Epithelial cell of proximal tubule (primary cell): ENCODE results near the gene MYL3. TPM values are rescaled to one million over a fixed set of nuclear protein-coding genes. Genes with fewer than 3 reads are reported as not detected.

Experiments
- DNase-seq: peaks from one replicate; pipeline ENCODE4 v3.0.0-alpha.2; 2011; ENCODE audit warnings: low read depth
- H3K4me3 ChIP-seq: 2 replicates; pipeline ENCODE4 v1.5.1; 2011; ENCODE audit warnings: low read depth, mild to moderate bottlenecking, low read length
- total RNA-seq: library from RNA; depleted of rRNA; stranded (reverse); fragments of >200 nt; gene quantifications from 2 replicates; pipeline ENCODE4 v1.2.3, GENCODE V29; 2015
- TF ChIP-seq, protein P1 (sequence below): conservative IDR thresholded peaks from 2 replicates; pipeline ENCODE4 v1.5.1; 2012; ENCODE audit warnings: low read depth, mild to moderate bottlenecking, low read length

MYL3 gene
- total RNA-seq, 1 donor from 2014 or later, result 4.2 TPM

GRCh38 chr3:46849045-46849631 lies 14.1 kb downstream of the MYL3 start:
- TF ChIP-seq, protein P1, sequence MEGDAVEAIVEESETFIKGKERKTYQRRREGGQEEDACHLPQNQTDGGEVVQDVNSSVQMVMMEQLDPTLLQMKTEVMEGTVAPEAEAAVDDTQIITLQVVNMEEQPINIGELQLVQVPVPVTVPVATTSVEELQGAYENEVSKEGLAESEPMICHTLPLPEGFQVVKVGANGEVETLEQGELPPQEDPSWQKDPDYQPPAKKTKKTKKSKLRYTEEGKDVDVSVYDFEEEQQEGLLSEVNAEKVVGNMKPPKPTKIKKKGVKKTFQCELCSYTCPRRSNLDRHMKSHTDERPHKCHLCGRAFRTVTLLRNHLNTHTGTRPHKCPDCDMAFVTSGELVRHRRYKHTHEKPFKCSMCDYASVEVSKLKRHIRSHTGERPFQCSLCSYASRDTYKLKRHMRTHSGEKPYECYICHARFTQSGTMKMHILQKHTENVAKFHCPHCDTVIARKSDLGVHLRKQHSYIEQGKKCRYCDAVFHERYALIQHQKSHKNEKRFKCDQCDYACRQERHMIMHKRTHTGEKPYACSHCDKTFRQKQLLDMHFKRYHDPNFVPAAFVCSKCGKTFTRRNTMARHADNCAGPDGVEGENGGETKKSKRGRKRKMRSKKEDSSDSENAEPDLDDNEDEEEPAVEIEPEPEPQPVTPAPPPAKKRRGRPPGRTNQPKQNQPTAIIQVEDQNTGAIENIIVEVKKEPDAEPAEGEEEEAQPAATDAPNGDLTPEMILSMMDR, result no peak
- no peak for DNase-seq
- no peak overlapping the region for H3K4me3 ChIP-seq

DNA sequence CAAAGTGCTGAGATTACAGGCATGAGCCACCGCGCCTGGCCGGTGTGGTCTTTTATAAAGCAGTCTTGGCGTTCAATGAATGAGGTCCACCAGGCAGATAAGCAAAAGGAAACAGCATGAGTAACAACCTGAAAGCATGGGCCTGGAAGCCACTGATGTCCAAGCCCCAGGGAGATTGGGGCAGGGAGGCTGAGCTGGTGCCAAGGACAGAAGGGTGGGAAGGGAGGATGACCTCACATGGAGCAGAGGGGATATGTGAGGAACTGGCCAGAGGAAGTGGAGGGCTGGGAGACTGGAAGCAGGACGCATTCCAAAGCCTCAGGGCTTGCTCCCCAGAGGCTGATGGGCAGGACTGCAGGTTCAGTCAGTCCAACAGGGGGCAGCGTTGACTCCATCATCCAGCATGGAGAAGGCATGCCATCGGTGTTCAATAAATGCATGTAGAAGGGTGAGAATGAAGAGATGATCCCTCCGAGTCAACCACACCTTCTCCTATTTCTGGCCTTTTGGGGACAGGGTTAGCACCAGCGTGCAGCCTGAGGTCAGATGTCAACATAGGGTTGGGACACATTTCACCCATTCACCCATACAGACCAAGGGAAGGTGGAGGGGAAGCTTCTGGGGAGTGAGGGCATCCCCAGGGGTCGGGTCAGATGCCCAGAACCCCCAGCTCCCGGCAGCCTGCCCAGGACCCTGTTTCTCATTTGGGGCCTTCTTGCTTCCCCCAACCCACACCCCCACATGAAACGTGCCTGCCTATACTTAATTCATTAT lies 14.8 kb downstream of the MYL3 start:
- no peak for DNase-seq
- TF ChIP-seq, protein P1, result peak; percentile 60
- no peak overlapping the region for H3K4me3 ChIP-seq

DNA sequence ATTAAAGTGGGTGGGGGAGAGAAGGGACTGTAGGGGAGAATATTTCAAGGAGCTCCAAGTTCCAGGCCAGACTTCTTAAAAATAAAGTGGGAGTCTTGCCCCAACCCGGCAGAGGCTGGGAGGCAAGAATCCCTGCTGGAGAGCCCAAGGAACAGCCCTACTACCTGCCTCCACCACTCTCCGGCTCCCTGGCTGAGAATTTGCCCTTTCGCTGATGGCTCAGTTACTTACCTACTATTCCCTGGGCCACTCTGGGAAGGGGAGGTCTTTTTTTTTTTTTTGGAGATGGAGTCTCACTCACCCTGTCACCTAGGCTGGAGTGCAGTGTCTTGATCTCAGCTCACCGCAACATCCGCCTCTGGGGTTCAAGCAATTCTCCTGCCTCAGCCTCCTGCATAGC lies 15.5 kb downstream of the MYL3 start:
- no peak overlapping the region for H3K4me3 ChIP-seq
- DNase-seq, result no peak
- TF ChIP-seq, protein P1, result no peak

DNA sequence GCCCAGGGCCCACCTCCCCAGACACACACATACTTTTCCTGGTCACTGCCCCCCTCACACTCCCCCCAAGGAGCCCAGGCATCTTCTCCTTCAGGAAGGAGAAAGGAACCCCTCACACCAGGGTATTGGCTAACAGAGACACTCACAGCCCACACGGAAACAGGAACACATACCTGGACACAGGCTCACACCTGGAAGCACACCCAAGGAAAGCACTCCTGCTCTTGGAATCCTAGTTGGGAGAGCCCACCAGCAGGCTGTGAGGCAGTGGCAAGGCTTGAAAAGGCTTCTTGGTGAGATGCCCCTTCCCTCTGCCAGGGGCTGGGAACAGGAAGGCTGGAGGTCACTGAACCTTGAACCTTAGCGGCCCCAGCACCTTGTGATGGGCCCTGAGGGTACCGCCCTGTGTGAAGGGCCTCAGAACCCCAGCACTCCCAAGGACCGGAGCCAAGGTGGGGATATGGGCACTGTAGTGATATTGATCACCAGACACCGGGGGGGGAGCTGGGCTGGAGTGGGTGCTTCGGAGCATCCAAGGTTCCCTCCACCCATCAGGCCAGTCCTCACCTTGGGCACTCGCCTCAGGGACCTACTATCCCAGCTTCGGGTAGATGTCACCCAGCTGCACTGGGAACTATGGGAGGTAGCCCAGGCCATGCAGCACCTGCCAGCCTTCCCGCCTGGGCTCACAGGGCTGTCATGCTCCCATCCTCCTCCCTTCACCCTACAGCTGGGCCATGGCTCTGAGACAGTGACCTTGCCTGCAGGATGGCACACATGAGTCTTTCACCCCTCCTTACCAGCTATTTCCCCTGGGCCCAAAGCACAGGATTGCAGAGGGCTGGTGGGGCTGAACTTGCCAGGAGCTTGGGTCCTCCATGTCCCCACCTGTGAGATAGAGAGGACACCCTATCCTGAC lies 16.4 kb downstream of the MYL3 start:
- no peak for DNase-seq
- TF ChIP-seq, protein P1, result no peak
- H3K4me3 ChIP-seq, result peak overlapping the region; percentile 59

GRCh38 chr3:46845860-46846623 lies 17.2 kb downstream of the MYL3 start:
- TF ChIP-seq, protein P1, result peak; percentile 37
- DNase-seq, result no peak
- H3K4me3 ChIP-seq, result peak overlapping the region; percentile 59

GRCh38 chr3:46845397-46845859 lies 17.8 kb downstream of the MYL3 start:
- TF ChIP-seq, protein P1, result no peak
- no peak for DNase-seq
- H3K4me3 ChIP-seq, result peak overlapping the region; percentile 59
